HFF-Myc (cell line): ENCODE data around the gene CRYBA4.

Source experiments
- DNase-seq: peaks from one replicate; pipeline ENCODE4 v3.0.0-alpha.2; 2011; ENCODE audit warnings: low read depth; ENCODE audit errors: extremely low read depth
- H3K4me3 ChIP-seq: replicated peaks from 2 replicates; pipeline ENCODE4 v1.5.1; 2011; ENCODE audit warnings: low read depth, mild to moderate bottlenecking, control low read depth, low read length
- TF ChIP-seq, protein P1 (sequence below): IDR thresholded peaks from 2 replicates; pipeline ENCODE4 v1.5.1; 2012; ENCODE audit warnings: mild to moderate bottlenecking, low read depth, low read length, control low read depth; ENCODE audit errors: missing control alignments

The CRYBA4 gene

GRCh38 chr22:26587991-26588613, 33.7 kb upstream of the CRYBA4 start:
- no peak for DNase-seq
- H3K4me3 ChIP-seq = no peak overlapping the region
- TF ChIP-seq, protein P1, sequence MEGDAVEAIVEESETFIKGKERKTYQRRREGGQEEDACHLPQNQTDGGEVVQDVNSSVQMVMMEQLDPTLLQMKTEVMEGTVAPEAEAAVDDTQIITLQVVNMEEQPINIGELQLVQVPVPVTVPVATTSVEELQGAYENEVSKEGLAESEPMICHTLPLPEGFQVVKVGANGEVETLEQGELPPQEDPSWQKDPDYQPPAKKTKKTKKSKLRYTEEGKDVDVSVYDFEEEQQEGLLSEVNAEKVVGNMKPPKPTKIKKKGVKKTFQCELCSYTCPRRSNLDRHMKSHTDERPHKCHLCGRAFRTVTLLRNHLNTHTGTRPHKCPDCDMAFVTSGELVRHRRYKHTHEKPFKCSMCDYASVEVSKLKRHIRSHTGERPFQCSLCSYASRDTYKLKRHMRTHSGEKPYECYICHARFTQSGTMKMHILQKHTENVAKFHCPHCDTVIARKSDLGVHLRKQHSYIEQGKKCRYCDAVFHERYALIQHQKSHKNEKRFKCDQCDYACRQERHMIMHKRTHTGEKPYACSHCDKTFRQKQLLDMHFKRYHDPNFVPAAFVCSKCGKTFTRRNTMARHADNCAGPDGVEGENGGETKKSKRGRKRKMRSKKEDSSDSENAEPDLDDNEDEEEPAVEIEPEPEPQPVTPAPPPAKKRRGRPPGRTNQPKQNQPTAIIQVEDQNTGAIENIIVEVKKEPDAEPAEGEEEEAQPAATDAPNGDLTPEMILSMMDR = no peak

GRCh38 chr22:26588729-26589366, 32.9 kb upstream of the CRYBA4 start:
- DNase-seq = no peak
- TF ChIP-seq, protein P1 = no peak
- peak overlapping the region; percentile 77 for H3K4me3 ChIP-seq

- no peak for DNase-seq
- TF ChIP-seq, protein P1 = no peak
- H3K4me3 ChIP-seq = peak overlapping the region; percentile 77
Measured at GRCh38 chr22:26589367-26589844, 32.4 kb upstream of the CRYBA4 start.

- TF ChIP-seq, protein P1 = no peak
- peak within 1 kb of the TSS; percentile 77 for H3K4me3 ChIP-seq
- DNase-seq = no peak
Measured at GRCh38 chr22:26589845-26590736, 31.7 kb upstream of the CRYBA4 start, which contains the start of gene TPST2. Gene TPST2 (minus strand): TSS chr22:26590132. CDS start chr22:26541630, 48,502 bp downstream.

DNA sequence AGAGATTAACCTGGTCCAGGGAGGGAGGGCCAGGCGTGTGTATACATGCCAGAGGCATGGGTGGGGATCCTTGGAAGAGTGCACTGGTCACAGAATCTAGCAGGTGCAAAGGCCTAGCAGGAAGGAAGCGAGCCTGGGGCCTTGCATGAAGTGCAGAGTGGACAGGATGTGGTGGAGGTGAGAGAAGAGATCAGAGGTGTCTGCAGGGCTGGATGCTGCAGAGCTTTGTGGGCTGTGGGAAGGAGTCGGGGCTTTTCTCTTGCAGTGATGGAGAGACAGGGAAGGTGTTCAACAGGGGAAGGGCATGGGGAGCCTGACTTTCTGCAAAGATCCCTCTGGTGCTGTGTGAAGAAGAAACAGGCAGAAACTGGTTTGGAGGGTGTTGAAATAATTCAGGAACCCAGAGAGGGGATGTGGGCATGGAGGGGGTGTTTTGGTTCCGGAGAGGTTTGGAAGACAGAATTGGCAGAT, 29.3 kb upstream of the CRYBA4 start:
- TF ChIP-seq, protein P1 = no peak
- no peak overlapping the region for H3K4me3 ChIP-seq
- DNase-seq = no peak

DNA sequence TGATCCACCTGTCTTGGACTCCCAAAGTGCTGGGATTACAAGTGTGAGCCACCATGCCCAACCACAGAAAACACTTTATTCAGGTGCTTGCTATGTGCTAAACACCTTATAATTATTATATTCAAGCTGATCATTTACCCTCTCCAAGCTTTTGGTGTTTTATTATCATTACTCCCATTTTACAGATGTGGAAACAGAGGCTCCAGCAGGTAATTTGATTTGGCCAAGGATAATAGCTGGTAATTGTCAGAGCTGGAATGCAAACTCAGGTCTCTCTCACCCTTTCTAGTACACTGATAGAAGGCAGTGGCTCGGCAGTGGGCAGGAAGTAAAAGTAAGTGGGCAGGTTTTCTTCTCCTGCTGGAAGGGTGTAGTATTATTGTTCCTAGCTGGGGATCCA, 28.0 kb upstream of the CRYBA4 start:
- H3K4me3 ChIP-seq = no peak overlapping the region
- TF ChIP-seq, protein P1 = no peak
- DNase-seq = no peak
